Keratinocyte (primary cell): ENCODE results near the gene DENND1A. TPM values are rescaled to one million over a fixed set of nuclear protein-coding genes. Genes with fewer than 3 reads are reported as not detected.

Experiments
- DNase-seq: peaks from one replicate; pipeline ENCODE4 v3.0.0-alpha.2; 2011; ENCODE audit warnings: low read depth, missing footprints, low spot score
- FAIRE-seq: peaks from 2 replicates; lab custom pipeline; 2011; peaks lifted over from hg19 to GRCh38; lab: Jason Lieb, UNC
- H2AFZ ChIP-seq: 2 replicates; pipeline ENCODE4 v1.6.0; 2012; ENCODE audit warnings: low read length, control low read depth, inconsistent platforms; ENCODE audit not compliant: control insufficient read depth
- H3K27ac ChIP-seq: 2 replicates; pipeline ENCODE4 v1.5.1; 2011; ENCODE audit warnings: low read length; ENCODE audit not compliant: control insufficient read depth, insufficient read depth
- H3K27me3 ChIP-seq: 3 replicates; pipeline ENCODE4 v1.6.0; 2011; ENCODE audit warnings: low read length; ENCODE audit not compliant: control insufficient read depth, insufficient read depth; ENCODE audit errors: extremely low read depth
- H3K36me3 ChIP-seq, 2 experiments: 2 replicates in 1 of 2; 3 replicates in 1 of 2; pipeline ENCODE4 v1.5.1; 2011; ENCODE audit warnings: low read length in 2 of 2, mild to moderate bottlenecking in 1 of 2; ENCODE audit not compliant: control insufficient read depth in 2 of 2, insufficient read depth in 2 of 2; ENCODE audit errors: extremely low read depth in 1 of 2
- H3K4me1 ChIP-seq: 3 replicates; pipeline ENCODE4 v1.5.1; 2011; ENCODE audit warnings: low read length; ENCODE audit not compliant: control insufficient read depth, insufficient read depth; ENCODE audit errors: extremely low read depth
- H3K4me2 ChIP-seq: 3 replicates; pipeline ENCODE4 v1.6.0; 2011; ENCODE audit warnings: low read depth, low read length; ENCODE audit not compliant: control insufficient read depth, insufficient read depth; ENCODE audit errors: extremely low read depth
- H3K4me3 ChIP-seq, 3 experiments: fragments of 200-600 bp in 1 of 3; sonication (generic) in 1 of 3; 2 replicates in 2 of 3; 3 replicates in 1 of 3; pipeline ENCODE4 v1.5.1; 2011 to 2016; ENCODE audit warnings: low read length in 3 of 3, mild to moderate bottlenecking in 3 of 3, control low read depth in 2 of 3, inconsistent platforms in 1 of 3, low read depth in 1 of 3, mixed read lengths in 1 of 3, mixed run types in 1 of 3, moderate library complexity in 1 of 3; ENCODE audit not compliant: control insufficient read depth in 2 of 3, insufficient read depth in 2 of 3; ENCODE audit errors: extremely low read depth in 1 of 3
- H3K79me2 ChIP-seq: 2 replicates; pipeline ENCODE4 v1.6.0; 2012; ENCODE audit warnings: low read length; ENCODE audit not compliant: control insufficient read depth, insufficient read depth
- H3K9ac ChIP-seq: 3 replicates; pipeline ENCODE4 v1.6.0; 2011; ENCODE audit warnings: low read length; ENCODE audit not compliant: control insufficient read depth, insufficient read depth; ENCODE audit errors: extremely low read depth
- H3K9me1 ChIP-seq: 3 replicates; pipeline ENCODE4 v1.6.0; 2011; ENCODE audit warnings: low read length; ENCODE audit not compliant: control insufficient read depth, insufficient read depth; ENCODE audit errors: extremely low read depth
- H3K9me3 ChIP-seq: 2 replicates; pipeline ENCODE4 v1.5.1; 2012; ENCODE audit warnings: low read depth, low read length; ENCODE audit not compliant: control insufficient read depth
- H4K20me1 ChIP-seq: 3 replicates; pipeline ENCODE4 v1.6.0; 2011; ENCODE audit warnings: low read length; ENCODE audit not compliant: control insufficient read depth, insufficient read depth; ENCODE audit errors: extremely low read depth
- CTCF ChIP-seq, 3 experiments: IDR thresholded peaks in 1 of 3; conservative IDR thresholded peaks in 1 of 3; optimal IDR thresholded peaks in 1 of 3; 2 replicates in 2 of 3; 3 replicates in 1 of 3; pipeline versions ENCODE3 to v1.5.1; 2011; ENCODE audit warnings: low read length in 3 of 3, mild to moderate bottlenecking in 3 of 3, moderate library complexity in 2 of 3, control low read depth in 1 of 3, inconsistent platforms in 1 of 3; ENCODE audit not compliant: insufficient read depth in 2 of 3; ENCODE audit errors: extremely low read depth in 1 of 3
- EZH2 ChIP-seq: IDR thresholded peaks from one replicate; pipeline ENCODE4 v1.6.1; 2012; ENCODE audit warnings: inconsistent platforms, mild to moderate bottlenecking, low read length, moderate library complexity
- dilution Hi-C: fragments of 300-500 bp; cut with MboI; formaldehyde crosslinking; loops from one replicate; pipeline ENCODE4 v1.7.0; 2020; ENCODE audit warnings: low sequenced_read_pairs; ENCODE audit not compliant: extremely low pct_ligation_motif_present
- polyA plus RNA-seq, 5 experiments: library from polyadenylated mRNA; depleted of rRNA in 3 of 5; stranded (reverse) in 3 of 5; stranded (forward) in 1 of 5; unstranded in 1 of 5; fragments of >200 nt; gene quantifications; 1 replicate in 1 of 5; 2 replicates in 3 of 5; 3 replicates in 1 of 5; pipeline versions ENCODE4 v1.2.1 to v1.2.3, GENCODE V29; 2011 to 2012; ENCODE audit warnings: missing spikeins in 2 of 5, low read depth in 1 of 5, low replicate concordance in 1 of 5

DENND1A gene
- polyA plus RNA-seq, 1 donor (not counting 4 experiments of a cell fraction or from before 2014, with no cell fraction given): 13.0 TPM

GRCh38 chr9:123923884-123924283 lies 6.0 kb downstream of the DENND1A start:
- Histone ChIP-seq H3K36me3 (no peaks in the 10 kb centered on the region), H3K27me3 (no peaks in the 10 kb centered on the region), H4K20me1 (peaks cover 4% of the 10 kb centered on the region), H3K4me3 (no peak overlapping the region), H3K27ac (no peak overlapping the region), H3K4me2 (no peak overlapping the region), H3K9me3 (no peaks in the 10 kb centered on the region), H3K79me2 (peaks cover 13% of the 10 kb centered on the region), H3K9me1 (no peaks in the 10 kb centered on the region), H3K9ac (no peak overlapping the region), H3K4me1 (peaks cover 15% of the 10 kb centered on the region), H2AFZ (no peak overlapping the region)
- DNase-seq: no peak
- dilution Hi-C loops: no loop called here
- FAIRE-seq: no peak
- no peak for TF ChIP-seq EZH2
- TF ChIP-seq CTCF (optimal IDR thresholded peaks at IDR 0.05 in 1 of 3, IDR thresholded peaks at IDR 0.05 in 1 of 3, conservative IDR thresholded peaks at IDR 0.05 in 1 of 3; ENCODE audit: extremely low read depth in 1 of 3, insufficient read depth in 2 of 3, low read length in 3 of 3): no peak

GRCh38 chr9:123923377-123923776 lies 6.5 kb downstream of the DENND1A start:
- dilution Hi-C loops: no loop called here
- H3K9ac ChIP-seq: no peak overlapping the region
- peaks cover 4% of the 10 kb centered on the region for H4K20me1 ChIP-seq
- no peak overlapping the region for H3K4me2 ChIP-seq
- no peak overlapping the region for H3K27ac ChIP-seq
- H3K27me3 ChIP-seq: no peaks in the 10 kb centered on the region
- FAIRE-seq (no peak), DNase-seq (no peak)
- peaks cover 10% of the 10 kb centered on the region for H3K4me1 ChIP-seq
- TF ChIP-seq EZH2 (no peak), CTCF (optimal IDR thresholded peaks at IDR 0.05 in 1 of 3, IDR thresholded peaks at IDR 0.05 in 1 of 3, conservative IDR thresholded peaks at IDR 0.05 in 1 of 3; ENCODE audit: extremely low read depth in 1 of 3, insufficient read depth in 2 of 3, low read length in 3 of 3) (no peak)
- H3K79me2 ChIP-seq: peaks cover 13% of the 10 kb centered on the region
- no peak overlapping the region for H3K4me3 ChIP-seq
- H3K9me3 ChIP-seq: no peaks in the 10 kb centered on the region
- H2AFZ ChIP-seq: no peak overlapping the region
- H3K9me1 ChIP-seq: no peaks in the 10 kb centered on the region
- H3K36me3 ChIP-seq: no peaks in the 10 kb centered on the region
